HL-60 (cell line): ENCODE measurements around the gene MKRN3.
"Not testable (repeated sequence)": the region's sequence is repeated elsewhere in the genome, so short reads cannot be mapped to it uniquely, and the experiment has no call there.

Source experiments
- DNase-seq, 2 experiments: peaks; one replicate each; pipeline ENCODE4 v3.0.0-alpha.2; 2010 to 2020; ENCODE audit warnings: low read depth in 1 of 2, low spot score in 1 of 2
- H3K27ac ChIP-seq: fragments of 250-450 bp; sonication (Bioruptor Pico); replicated peaks from 2 replicates; pipeline ENCODE4 v1.5.1; 2020; ENCODE audit warnings: mild to moderate bottlenecking, moderate library complexity
- H3K27me3 ChIP-seq: fragments of 250-450 bp; sonication (Bioruptor Pico); 2 replicates; pipeline ENCODE4 v1.5.1; 2021; ENCODE audit warnings: mild to moderate bottlenecking, moderate library complexity; ENCODE audit not compliant: insufficient read depth, poor library complexity, severe bottlenecking
- H3K4me3 ChIP-seq: replicated peaks from 2 replicates; pipeline ENCODE4 v1.5.1; 2011; ENCODE audit warnings: mild to moderate bottlenecking, control low read depth, low read length; ENCODE audit not compliant: insufficient read depth
- CTCF ChIP-seq: IDR thresholded peaks from one replicate; pipeline ENCODE4 v1.5.1; 2011; ENCODE audit warnings: low read length, control low read depth, inconsistent platforms; ENCODE audit not compliant: insufficient read depth
- GABPA ChIP-seq: IDR thresholded peaks from 2 replicates; pipeline ENCODE4 v1.6.1; 2012; ENCODE audit warnings: low read depth
- POLR2AphosphoS5 ChIP-seq: IDR thresholded peaks from 2 replicates; pipeline ENCODE4 v1.6.1; 2012; ENCODE audit warnings: low read depth
- REST ChIP-seq: IDR thresholded peaks from 2 replicates; pipeline ENCODE4 v1.6.1; 2012; ENCODE audit warnings: low read depth; ENCODE audit not compliant: insufficient replicate concordance
- SPI1 ChIP-seq: IDR thresholded peaks from 2 replicates; pipeline ENCODE4 v1.6.1; 2012; ENCODE audit warnings: low read depth, mild to moderate bottlenecking, borderline replicate concordance

The MKRN3 gene

GRCh38 chr15:23596736-23597135 is 31.3 kb downstream of the MKRN3 start:
- no peak for TF ChIP-seq POLR2AphosphoS5
- TF ChIP-seq CTCF: no peak
- TF ChIP-seq REST: no peak
- TF ChIP-seq SPI1: no peak
- no peak for TF ChIP-seq GABPA

GRCh38 chr15:23597278-23597677 is 31.8 kb downstream of the MKRN3 start:
- not testable (repeated sequence) for H3K4me3 ChIP-seq, DNase-seq, H3K27me3 ChIP-seq, H3K27ac ChIP-seq

More at GRCh38 chr15:23596736-23597135, 31.3 kb downstream of the MKRN3 start:
- Histone ChIP-seq H3K27me3 (peaks cover 3% of the 10 kb centered on the region), H3K4me3 (no peak overlapping the region), H3K27ac (no peak overlapping the region)
- DNase-seq: no peak

- no peak overlapping the region for H3K4me3 ChIP-seq
- H3K27me3 ChIP-seq: peaks cover 3% of the 10 kb centered on the region
- no peak for DNase-seq
- TF ChIP-seq REST: no peak
- no peak for TF ChIP-seq POLR2AphosphoS5
- no peak for TF ChIP-seq SPI1
- TF ChIP-seq GABPA: no peak
- no peak for TF ChIP-seq CTCF
- no peak overlapping the region for H3K27ac ChIP-seq
Observed at GRCh38 chr15:23599053-23599452, 33.6 kb downstream of the MKRN3 start.

GRCh38 chr15:23602124-23602523 is 36.6 kb downstream of the MKRN3 start:
- no peak overlapping the region for H3K27ac ChIP-seq
- TF ChIP-seq CTCF (no peak), GABPA (no peak), SPI1 (no peak), POLR2AphosphoS5 (no peak), REST (no peak)
- H3K4me3 ChIP-seq: no peak overlapping the region
- no peaks in the 10 kb centered on the region for H3K27me3 ChIP-seq
- no peak for DNase-seq
